Pancreas (tissue), 10 donors: ENCODE measurements around the gene NRGN. TPM values are rescaled to one million over a fixed set of nuclear protein-coding genes. Genes with fewer than 3 reads are reported as not detected.

Source experiments
- ATAC-seq, 4 donors: fragments of 200-7000 bp; cut with Tn5 transposase; one replicate each; pipeline versions ENCODE4 v1.8.0 to v1.9.1; 2020; ENCODE audit warnings: mild to moderate bottlenecking in 4 of 4, moderate library complexity in 4 of 4
- DNase-seq, 6 donors: peaks; one replicate each; pipeline ENCODE4 v3.0.0-alpha.2; 2020
- FAIRE-seq: peaks from 2 replicates; lab custom pipeline; 2012; peaks lifted over from hg19 to GRCh38; lab: Jason Lieb, UNC
- H3K27ac ChIP-seq, 4 donors: fragments of 200-600 bp; sonication (generic); 1 replicate in 3 of 4; 2 replicates in 1 of 4; pipeline versions ENCODE4 v1.5.0 to v1.8.0; 2020
- H3K27me3 ChIP-seq, 4 donors: fragments of 200-600 bp; one replicate each; pipeline ENCODE4 v1.8.0; 2021
- H3K36me3 ChIP-seq, 3 donors: fragments of 200-600 bp; sonication (generic) in 1 of 3; one replicate each; pipeline versions ENCODE4 v1.5.0 to v1.8.0; 2020 to 2021
- H3K4me1 ChIP-seq, 3 donors: fragments of 200-600 bp; one replicate each; pipeline ENCODE4 v1.8.0; 2021
- H3K4me3 ChIP-seq, 4 donors: fragments of 200-600 bp; sonication (generic) in 2 of 4; one replicate each; pipeline versions ENCODE4 v1.5.0 to v1.8.0; 2020 to 2021
- H3K9me3 ChIP-seq, 4 donors: fragments of 200-600 bp; one replicate each; pipeline ENCODE4 v1.8.0; 2021
- WGBS, 2 donors: extraction: QIAGEN DNeasy Blood & Tissue Kit; methylation state at CpG; one replicate each; pipeline ENCODE4 v1.1.7; 2013; 5-methylcytosine and 5-hydroxymethylcytosine counted together
- intact Hi-C, 3 donors: fragments of 100-400 bp; cut with DNase I; formaldehyde crosslinking; loops; one replicate each; pipeline versions ENCODE4 v1.11.1 to v1.14.2; 2022
- polyA plus RNA-seq, 2 donors: library from polyadenylated mRNA; stranded (reverse); fragments of 200-250 nt; gene quantifications; one replicate each; pipeline ENCODE4 v1.2.3, GENCODE V29; 2013
- total RNA-seq, 6 donors: library from RNA; stranded (reverse); fragmentation: NEBNext Ultra II Directional in 4 of 6; extraction: Animal tissue kit (Norgen Biotek cat#: 25700) in 4 of 6; gene quantifications; one replicate each; pipeline versions ENCODE4 v1.2.1 to v1.2.4, GENCODE V29; 2021 to 2023
- TF ChIP-seq, protein P1 (sequence below), 4 donors: fragments of 200-600 bp; sonication (generic) in 3 of 4; IDR thresholded peaks; one replicate each; pipeline versions ENCODE4 v1.5.0 to v1.8.0; 2021; ENCODE audit warnings: antibody characterized with exemption in 4 of 4
- donor health status: healthy with polysubstance abuse.
- donor health status: DM: no; HTN: no; CAD: no; lungs with moderate emphysema.
- donor health status: DM: no; HTN: no; CAD: no.
- donor health status: control.
- donor health status: control.
- donor health status: Bipolar disorder and iron deficiency.
- donor health status: DM: yes; HTN: yes; CAD: no.
- donor health status: DM: no; HTN: no; CAD: no.
- donor health status: DM: no; HTN: no; CAD: no.
- donor health status: DM: yes; HTN: yes; CAD: no.

The NRGN gene
- total and polyA plus RNA-seq, 8 donors = 0.24 to 3.7 (median 1.5) TPM; not detected in 1

GRCh38 chr11:124783002-124783401, 43.3 kb downstream of the NRGN start:
- DNase-seq = no peak
- intact Hi-C loops = no loop called here
- TF ChIP-seq, protein P1, sequence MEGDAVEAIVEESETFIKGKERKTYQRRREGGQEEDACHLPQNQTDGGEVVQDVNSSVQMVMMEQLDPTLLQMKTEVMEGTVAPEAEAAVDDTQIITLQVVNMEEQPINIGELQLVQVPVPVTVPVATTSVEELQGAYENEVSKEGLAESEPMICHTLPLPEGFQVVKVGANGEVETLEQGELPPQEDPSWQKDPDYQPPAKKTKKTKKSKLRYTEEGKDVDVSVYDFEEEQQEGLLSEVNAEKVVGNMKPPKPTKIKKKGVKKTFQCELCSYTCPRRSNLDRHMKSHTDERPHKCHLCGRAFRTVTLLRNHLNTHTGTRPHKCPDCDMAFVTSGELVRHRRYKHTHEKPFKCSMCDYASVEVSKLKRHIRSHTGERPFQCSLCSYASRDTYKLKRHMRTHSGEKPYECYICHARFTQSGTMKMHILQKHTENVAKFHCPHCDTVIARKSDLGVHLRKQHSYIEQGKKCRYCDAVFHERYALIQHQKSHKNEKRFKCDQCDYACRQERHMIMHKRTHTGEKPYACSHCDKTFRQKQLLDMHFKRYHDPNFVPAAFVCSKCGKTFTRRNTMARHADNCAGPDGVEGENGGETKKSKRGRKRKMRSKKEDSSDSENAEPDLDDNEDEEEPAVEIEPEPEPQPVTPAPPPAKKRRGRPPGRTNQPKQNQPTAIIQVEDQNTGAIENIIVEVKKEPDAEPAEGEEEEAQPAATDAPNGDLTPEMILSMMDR (IDR thresholded peaks at IDR 0.05) = no peak
- no peak overlapping the region for H3K4me3 ChIP-seq
- H3K36me3 ChIP-seq = no peaks in the 10 kb centered on the region
- WGBS, 2 donors = 62 to 72% methylated on average over 4 of the region's 4 CpGs
- H3K27ac ChIP-seq = no peak overlapping the region
- H3K9me3 ChIP-seq = no peaks in the 10 kb centered on the region
- H3K27me3 ChIP-seq = no peaks in the 10 kb centered on the region
- no peak for ATAC-seq
- FAIRE-seq = no peak
- peaks cover 0 to 12% (median 5%) of the 10 kb centered on the region in 3 donors for H3K4me1 ChIP-seq

- DNase-seq (no peak), ATAC-seq (no peak), FAIRE-seq (no peak)
- no peak overlapping the region for H3K27ac ChIP-seq
- no peaks in the 10 kb centered on the region for H3K36me3 ChIP-seq
- no peak overlapping the region for H3K4me3 ChIP-seq
- TF ChIP-seq, protein P1 (IDR thresholded peaks at IDR 0.05) = no peak
- no peaks in the 10 kb centered on the region for H3K9me3 ChIP-seq
- intact Hi-C loops = no loop called here
- WGBS, 2 donors = 96% methylated on average over 2 of the region's 2 CpGs
- peaks cover 0 to 12% (median 5%) of the 10 kb centered on the region in 3 donors for H3K4me1 ChIP-seq
- no peaks in the 10 kb centered on the region for H3K27me3 ChIP-seq
Measured at GRCh38 chr11:124784051-124784450, 44.3 kb downstream of the NRGN start.

DNA sequence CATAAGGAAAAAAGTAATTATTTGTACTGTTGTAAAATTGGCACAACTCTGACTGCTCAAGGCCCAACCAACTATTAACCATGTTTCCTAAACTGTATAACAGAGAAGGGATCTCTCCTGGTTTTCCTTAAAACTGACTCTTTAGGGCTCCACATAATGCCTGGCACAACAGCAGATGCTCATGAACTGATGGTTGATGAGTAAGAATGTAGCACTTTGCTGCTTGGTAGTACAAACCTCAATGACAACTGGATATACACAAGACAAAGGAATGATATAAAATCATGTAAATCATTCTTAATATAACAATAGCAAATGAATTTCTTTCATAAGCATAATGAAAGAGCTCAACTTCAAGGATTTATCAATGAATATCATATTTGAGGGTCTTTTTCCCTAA, 48.8 kb downstream of the NRGN start:
- intact Hi-C loops = no loop called here
- FAIRE-seq = no peak

GRCh38 chr11:124791626-124792341, 52.0 kb downstream of the NRGN start:
- H3K27me3 ChIP-seq = no peaks in the 10 kb centered on the region
- no peak for FAIRE-seq
- H3K4me1 ChIP-seq = no peaks in the 10 kb centered on the region
- H3K27ac ChIP-seq = no peak overlapping the region
- no peak overlapping the region for H3K4me3 ChIP-seq
- H3K9me3 ChIP-seq = no peaks in the 10 kb centered on the region
- no peaks in the 10 kb centered on the region for H3K36me3 ChIP-seq
- whole genome bisulfite sequencing, 2 donors = 85 to 93% methylated on average over 4 of the region's 4 CpGs
- intact Hi-C loops = no loop called here
- ATAC-seq = no peak
- TF ChIP-seq, protein P1 (IDR thresholded peaks at IDR 0.05) = no peak
- DNase-seq = no peak

More for the DNA sequence above, 48.8 kb downstream of the NRGN start:
- TF ChIP-seq, protein P1 (IDR thresholded peaks at IDR 0.05) = no peak
- no peak overlapping the region for H3K27ac ChIP-seq
- H3K27me3 ChIP-seq = no peaks in the 10 kb centered on the region
- H3K4me1 ChIP-seq = peaks cover 0 to 6% (median 5%) of the 10 kb centered on the region in 3 donors
- no peaks in the 10 kb centered on the region for H3K9me3 ChIP-seq
- DNase-seq (no peak), ATAC-seq (no peak)
- no peak overlapping the region for H3K4me3 ChIP-seq
- H3K36me3 ChIP-seq = no peaks in the 10 kb centered on the region
